Measurements from ENCODE around the gene NEUROD1.

The NEUROD1 gene

DNA sequence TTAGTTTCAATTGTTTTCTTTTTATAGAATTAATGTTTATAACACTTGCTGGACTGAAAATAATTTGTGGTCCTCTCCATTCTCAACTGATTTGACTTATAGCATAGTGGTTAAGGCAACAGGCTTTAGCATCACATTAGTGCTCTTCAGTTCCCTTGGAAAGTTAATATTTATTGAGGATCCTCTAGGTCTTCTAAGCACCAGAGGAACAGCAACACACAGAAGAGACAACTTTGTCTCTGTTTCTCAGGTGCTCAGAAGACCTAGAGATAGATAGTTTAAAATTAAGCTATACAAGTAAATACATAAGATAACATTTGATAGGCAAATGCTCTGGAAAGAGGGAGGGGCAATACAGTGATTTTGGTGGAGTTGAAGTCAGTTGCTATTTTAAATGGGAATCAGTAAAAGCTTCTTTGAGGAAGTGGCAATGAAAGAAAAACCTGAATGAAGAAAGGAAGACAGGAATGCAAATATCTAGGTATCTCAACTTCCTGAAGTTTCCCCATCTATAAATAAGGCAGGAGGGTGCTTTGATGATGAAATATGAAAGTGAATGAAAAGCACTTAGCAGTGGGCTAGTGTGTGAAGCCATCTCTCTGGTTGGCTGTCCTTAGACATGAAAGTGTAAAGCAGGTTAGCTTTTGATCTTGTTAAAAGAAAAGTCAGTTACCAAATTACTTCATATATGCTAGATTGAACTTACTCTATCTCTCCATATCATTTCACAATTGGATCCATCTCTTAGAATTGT, 7.9 kb downstream of the NEUROD1 start:
- DNase-seq = no peak

DNA sequence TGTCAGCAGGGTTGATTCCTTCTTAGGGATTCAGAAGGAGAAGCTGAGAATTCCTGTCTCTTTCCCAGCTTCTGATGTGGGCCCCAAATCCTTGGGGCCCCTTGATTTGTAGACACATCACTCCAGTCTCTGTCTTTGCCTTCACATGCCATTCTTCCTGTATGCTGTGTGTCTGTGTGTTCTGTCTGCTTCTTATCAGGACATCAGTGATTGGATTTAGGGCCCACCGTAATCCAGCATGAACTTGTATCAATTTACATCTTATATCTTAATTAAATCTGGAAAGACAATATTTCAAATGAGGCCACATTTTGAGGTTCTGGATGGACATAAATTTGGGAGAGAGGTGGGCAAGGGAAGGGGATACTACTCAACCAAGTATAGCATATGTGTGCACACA, 9.7 kb downstream of the NEUROD1 start:
- DNase-seq = no peak
- TF ChIP-seq POLR2A (IDR thresholded peaks at IDR 0.05; ENCODE audit: low read length) (no peak), GATA1 (IDR thresholded peaks at IDR 0.05; ENCODE audit: low read depth, low read length) (no peak)

More for the DNA sequence above, 7.9 kb downstream of the NEUROD1 start:
- TF ChIP-seq GATA1 (IDR thresholded peaks at IDR 0.05; ENCODE audit: low read depth, low read length) = no peak
- no peak for TF ChIP-seq POLR2A (IDR thresholded peaks at IDR 0.05; ENCODE audit: low read length)

DNA sequence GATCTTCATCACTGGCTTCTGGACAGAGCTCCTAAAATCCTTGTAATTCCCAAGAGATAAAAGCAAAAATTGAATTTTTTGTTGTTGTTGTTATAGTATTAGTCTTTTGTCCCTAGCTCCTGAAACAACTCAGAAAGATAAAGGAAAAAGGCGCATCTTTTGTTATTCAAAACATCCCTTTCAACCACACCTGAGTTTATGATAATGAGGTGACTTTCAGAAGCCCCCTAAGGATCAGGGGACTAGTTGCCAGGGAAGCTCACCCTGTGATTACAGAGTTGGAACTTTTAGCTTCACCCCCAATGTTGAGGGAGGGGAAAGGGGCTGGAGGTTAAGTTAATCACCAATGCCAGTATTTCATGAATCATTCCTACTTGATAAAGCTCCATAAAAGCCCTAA, 13.1 kb downstream of the NEUROD1 start:
- no peak for DNase-seq
- TF ChIP-seq GATA1 (IDR thresholded peaks at IDR 0.05; ENCODE audit: low read depth, low read length) (no peak), POLR2A (IDR thresholded peaks at IDR 0.05; ENCODE audit: low read length) (no peak)

DNA sequence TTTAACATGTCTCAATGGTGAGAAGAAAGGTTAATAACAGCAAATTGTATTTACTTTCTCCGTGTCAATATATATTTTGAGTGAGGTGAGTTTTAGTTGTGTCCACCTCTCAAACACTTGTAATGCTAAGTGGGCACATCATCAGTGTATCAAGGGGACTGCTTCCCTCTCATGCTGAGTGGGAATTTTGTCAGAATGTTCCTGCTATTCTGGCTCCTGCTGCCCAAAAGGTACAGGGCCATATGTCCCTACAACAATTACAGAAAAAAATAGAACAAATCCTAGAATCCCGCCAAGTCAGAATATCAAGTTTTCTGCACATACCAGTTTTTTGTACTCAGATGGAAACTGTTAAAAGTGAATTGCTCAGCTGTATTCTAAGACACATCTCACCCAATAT, 18.0 kb downstream of the NEUROD1 start:
- no peak for DNase-seq
- TF ChIP-seq GATA1 (IDR thresholded peaks at IDR 0.05; ENCODE audit: low read depth, low read length) (no peak), POLR2A (IDR thresholded peaks at IDR 0.05; ENCODE audit: low read length) (no peak)

DNA sequence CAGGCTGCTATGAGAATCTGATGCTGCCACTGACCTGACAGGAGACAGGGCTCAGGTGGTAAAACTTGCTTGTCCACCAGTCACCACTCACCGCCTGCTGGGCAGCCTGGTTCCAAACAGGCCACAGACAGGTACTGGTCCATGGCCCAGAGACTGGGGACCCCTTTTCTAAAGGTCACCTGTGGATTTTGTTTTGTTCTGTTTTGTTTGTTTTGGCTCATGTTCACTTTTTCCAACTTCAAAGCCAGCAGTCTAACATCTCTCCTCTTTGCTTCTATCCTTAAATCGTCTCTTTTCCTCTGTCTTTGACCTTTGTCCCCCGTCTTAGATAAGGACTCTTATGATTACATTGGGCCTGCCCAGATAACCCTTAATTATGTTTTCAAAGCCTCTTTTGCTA, 20.1 kb downstream of the NEUROD1 start:
- TF ChIP-seq POLR2A (IDR thresholded peaks at IDR 0.05; ENCODE audit: low read length) (no peak), GATA1 (IDR thresholded peaks at IDR 0.05; ENCODE audit: low read depth, low read length) (no peak)
- no peak for DNase-seq

DNA sequence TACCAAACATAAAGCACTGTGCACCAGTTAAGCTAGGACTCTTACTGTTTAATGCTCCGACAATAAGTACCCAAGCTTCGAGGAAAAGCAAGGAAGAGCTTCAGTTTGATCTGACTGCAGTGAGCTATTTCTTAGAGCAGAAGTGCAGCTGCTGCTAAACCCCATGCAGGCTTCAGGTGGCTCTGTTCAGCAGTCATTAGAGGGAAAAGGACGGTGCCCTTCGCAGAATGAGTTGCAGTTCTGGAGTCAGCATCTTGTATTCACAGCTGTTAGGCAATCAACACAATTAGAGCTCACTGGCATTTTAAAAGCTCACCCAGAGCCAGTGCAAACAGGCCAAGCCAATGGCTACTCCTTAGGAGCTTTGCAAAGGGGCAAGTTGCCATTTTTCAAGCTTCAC, 21.9 kb downstream of the NEUROD1 start:
- no peak for TF ChIP-seq GATA1 (IDR thresholded peaks at IDR 0.05; ENCODE audit: low read depth, low read length)
- TF ChIP-seq POLR2A (IDR thresholded peaks at IDR 0.05; ENCODE audit: low read length) = no peak
- DNase-seq = no peak

DNA sequence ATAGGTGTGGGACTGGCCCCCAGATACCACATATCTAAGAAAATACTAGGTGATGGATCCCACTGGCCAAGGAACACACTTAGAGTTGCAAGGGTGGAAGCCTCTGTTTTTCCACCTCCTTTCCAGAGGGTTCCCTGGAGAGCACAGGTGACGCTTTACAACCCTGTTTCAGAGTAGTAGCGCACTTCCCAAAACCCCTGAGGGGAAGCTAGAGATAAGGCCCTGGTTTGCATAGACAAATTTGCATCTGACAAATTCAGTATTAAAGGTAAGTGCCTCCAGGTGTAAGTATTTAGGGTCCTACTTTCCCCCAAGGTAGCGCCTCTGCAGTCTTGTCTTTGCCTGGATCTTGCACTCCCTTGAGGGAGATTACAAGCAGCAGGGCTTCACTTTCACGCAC, 22.9 kb downstream of the NEUROD1 start:
- TF ChIP-seq POLR2A (IDR thresholded peaks at IDR 0.05; ENCODE audit: low read length) = no peak
- DNase-seq = no peak

DNA sequence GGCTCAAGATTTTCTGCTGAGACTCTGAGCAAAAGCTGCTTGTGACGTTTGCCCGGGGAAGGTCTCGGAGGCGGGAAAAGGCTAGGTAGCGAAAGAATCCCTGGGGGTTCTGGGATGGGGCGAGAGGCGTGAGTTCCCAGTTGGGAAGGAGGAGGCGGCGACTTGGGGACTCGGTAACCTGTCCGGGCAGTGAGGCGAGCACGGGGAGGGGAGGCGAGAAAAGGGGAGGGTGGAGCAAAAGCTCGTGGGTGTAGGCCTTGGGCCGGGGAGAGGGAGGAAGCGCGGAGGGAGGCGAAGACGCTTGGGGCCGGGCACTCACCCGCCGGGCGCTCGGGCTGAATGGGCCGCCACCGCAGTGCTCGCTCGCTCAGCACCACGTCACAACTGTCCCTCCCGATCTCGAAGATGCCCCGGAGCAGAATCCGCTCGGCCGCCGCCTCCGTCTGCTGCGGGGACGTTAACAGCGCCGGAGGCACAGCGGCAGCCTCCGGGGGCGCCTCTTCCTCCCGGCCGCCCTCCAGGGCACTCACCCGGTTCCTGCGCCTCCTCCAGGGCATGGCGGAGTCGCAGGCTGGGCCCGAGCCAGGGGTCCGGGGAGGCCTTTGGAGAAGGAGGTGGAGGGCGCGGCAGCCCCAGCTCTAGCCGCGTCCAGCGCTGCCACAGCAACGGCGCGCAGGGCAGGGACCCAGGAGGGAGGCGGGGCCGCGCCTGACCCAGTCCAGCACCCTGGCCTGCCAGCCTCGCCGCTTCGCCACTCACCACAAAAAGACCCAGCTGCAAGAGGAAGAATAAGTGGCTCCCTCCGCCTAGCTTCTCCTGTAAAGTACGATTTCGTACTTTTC, 23.6 kb downstream of the NEUROD1 start, which contains the start of gene CERKL:
Gene CERKL (minus strand): TSS at position 656 of the 842 bp plus-strand sequence. CDS start 99 bp downstream, at position 557.
- no peak for TF ChIP-seq GATA1 (IDR thresholded peaks at IDR 0.05; ENCODE audit: low read depth, low read length)
- no peak for TF ChIP-seq POLR2A (IDR thresholded peaks at IDR 0.05; ENCODE audit: low read length)
- DNase-seq = peak; percentile 26 to 40

DNA sequence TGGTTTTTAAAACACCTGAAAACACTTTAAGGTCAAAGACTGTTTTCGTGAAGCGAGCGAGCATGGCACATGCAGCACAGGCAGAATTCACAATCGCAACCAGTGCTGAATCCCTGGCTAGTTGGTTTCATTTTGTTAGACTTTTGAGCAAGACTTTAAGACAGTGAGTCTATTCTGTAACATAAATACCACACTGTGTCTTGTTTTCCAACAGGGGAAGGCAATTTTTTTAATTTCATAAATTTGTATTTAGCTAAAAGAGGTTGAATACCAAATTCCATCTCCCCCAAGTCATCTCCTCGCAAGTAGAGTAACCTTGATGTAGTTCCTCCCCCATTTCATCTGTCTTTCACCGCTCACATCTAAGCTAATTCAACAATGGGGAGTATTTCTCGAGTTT, 24.8 kb downstream of the NEUROD1 start:
- no peak for DNase-seq
- TF ChIP-seq GATA1 (IDR thresholded peaks at IDR 0.05; ENCODE audit: low read depth, low read length) (no peak), POLR2A (IDR thresholded peaks at IDR 0.05; ENCODE audit: low read length) (no peak)

DNA sequence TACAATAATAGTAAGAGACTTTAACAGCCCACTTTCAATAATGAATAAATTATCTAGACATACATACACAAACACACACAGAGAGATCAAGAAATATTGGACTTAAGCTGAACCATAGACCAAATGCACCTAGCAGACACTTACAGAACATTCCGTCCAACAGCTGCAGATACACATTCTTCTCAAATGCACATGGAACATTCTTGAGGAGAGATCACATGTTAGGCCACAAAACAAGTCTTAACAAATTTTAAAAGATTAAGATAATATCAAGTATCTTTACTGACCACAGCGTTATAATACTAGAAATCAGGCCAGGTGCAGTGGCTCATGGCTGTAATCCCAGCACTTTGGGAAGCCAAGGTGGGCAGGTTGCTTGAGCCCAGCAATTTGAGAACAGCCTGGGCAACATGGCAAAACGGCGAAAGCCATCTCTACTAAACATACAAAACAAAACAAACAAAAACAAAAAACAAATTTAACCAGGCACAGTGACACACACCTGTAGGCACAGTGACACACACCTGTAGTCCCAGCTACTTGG, 30.8 kb downstream of the NEUROD1 start:
- DNase-seq = no peak
- TF ChIP-seq POLR2A (IDR thresholded peaks at IDR 0.05; ENCODE audit: low read length) (no peak), GATA1 (IDR thresholded peaks at IDR 0.05; ENCODE audit: low read depth, low read length) (no peak)

DNA sequence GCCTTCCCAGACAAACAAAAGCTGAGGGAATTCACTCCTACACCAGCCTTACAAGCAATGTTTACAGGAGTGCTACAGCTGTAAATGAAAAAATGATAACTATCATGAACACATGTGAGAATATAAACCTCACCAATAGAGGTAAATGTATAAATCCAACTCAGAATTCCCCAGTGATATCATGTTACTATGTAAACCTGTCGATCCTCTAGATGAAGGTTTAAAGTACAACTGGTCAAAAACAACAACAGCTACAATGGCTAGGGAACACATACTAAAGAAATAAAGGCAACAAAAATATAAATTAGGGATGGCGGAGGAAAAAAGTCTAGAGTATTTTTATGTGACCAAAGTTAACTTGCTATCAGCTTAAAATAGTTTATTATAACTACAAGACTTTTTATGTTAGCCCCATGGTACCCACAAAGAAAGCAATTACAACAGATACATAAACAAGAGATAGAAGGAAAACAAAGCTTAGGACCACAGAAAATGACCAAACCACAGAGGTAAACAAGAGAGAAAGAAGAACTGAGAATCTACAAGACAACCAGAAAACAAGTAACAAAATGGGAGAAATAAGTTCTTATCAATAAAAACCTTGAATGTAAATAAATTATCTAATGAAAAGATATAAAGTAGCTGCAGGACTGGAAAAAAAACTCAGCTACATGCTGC, 31.7 kb downstream of the NEUROD1 start:
- DNase-seq = no peak
- no peak for TF ChIP-seq POLR2A (IDR thresholded peaks at IDR 0.05; ENCODE audit: low read length)

DNA sequence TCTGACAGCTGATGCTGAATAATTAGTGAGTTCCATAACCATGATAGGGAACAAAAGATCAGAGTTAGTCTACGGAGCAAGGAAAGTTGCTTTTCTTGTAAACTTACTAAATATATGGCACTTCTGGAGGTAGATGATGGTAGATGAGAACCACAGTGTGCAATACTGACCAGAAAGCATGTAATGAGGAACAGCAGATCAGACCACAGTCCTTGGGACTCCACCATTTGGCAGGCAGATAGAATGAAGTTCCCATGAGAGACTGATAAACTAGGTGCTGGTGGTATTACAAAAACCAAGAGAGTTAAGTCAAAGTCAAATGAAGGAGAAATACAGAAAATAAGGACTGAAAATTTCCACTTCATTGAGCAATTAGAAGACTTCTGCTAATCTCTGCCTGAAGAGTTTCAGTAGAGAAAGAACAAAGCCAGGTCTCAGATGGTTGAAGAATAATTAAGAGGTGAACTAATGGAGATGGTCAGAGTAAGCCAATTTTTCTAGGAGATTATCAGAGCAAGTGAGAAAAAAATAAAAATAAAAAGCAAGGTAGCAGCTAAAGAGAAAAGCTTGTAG, 33.8 kb downstream of the NEUROD1 start:
- no peak for DNase-seq
- TF ChIP-seq GATA1 (IDR thresholded peaks at IDR 0.05; ENCODE audit: low read depth, low read length) = no peak
- no peak for TF ChIP-seq POLR2A (IDR thresholded peaks at IDR 0.05; ENCODE audit: low read length)

DNA sequence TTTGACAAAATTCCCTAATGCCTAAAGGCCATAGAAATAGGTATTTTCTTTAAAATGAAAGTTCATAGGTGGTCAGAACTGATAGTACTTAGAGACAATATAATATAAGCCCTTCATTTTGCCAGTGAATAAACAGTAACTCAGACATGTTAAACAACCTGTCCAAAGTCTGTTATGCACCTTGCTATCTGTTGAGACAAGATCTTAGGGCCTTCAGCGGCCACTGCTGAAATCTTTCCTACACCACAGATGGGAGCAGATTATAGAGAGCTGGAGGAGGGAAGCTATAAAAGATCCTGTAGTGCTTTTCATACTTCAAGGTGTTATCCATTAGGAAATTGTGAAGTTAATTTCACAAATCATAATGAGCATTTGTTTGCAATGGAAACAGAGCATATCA, 37.2 kb downstream of the NEUROD1 start:
- no peak for DNase-seq
- no peak for TF ChIP-seq GATA1 (IDR thresholded peaks at IDR 0.05; ENCODE audit: low read depth, low read length)
- no peak for TF ChIP-seq POLR2A (IDR thresholded peaks at IDR 0.05; ENCODE audit: low read length)

DNA sequence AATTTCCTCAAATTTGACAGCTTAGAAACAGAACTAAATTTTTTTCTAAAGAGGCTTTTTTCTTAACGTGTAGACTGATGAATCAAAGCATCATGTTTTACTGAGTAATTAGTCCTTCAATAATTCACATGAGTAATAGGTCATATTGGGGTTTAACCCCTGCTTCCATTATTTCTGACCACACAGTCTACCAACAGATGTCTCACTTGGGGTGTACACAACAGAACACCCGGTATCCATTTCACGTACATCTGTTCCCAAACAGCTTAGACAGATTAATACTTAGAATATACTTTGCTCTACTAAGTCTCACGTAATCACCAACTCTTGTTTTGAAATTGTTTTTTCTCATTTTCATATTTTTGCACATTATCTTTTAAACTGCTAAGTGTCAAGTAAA, 38.2 kb downstream of the NEUROD1 start:
- DNase-seq = no peak
- TF ChIP-seq POLR2A (IDR thresholded peaks at IDR 0.05; ENCODE audit: low read length) = no peak
- no peak for TF ChIP-seq GATA1 (IDR thresholded peaks at IDR 0.05; ENCODE audit: low read depth, low read length)
